Measurements from ENCODE around the gene BMP8B. TPM values are rescaled to one million over a fixed set of nuclear protein-coding genes. Genes with fewer than 3 reads are reported as not detected.

Gene BMP8B
- polyA plus RNA-seq, 1 of the 3 experiments (the other 2 are of a cell fraction): 0.07 TPM

- Histone ChIP-seq H4K20me1 (ENCODE audit: insufficient read depth) (no peaks in the 10 kb centered on the region), H3K4me1 (ENCODE audit: control insufficient read depth in 1 of 2, insufficient read depth in 2 of 2, low read depth in 1 of 2, low read length in 1 of 2) (peaks cover 0 to 7% of the 10 kb centered on the region in 2 experiments; a peak in 1 of 4 replicates), H3K9me2 (no peaks in the 10 kb centered on the region), H3K9me3 (no peaks in the 10 kb centered on the region), H3K9ac (no peak overlapping the region), H3K27ac (ENCODE audit: low read depth in 2 of 2, low read length in 1 of 2) (no peak overlapping the region), H3F3A (replicated peaks; ENCODE audit: insufficient read depth) (no peaks in the 10 kb centered on the region), H2AFZ (ENCODE audit: low read depth) (no peak overlapping the region), H3K36me3 (replicated peaks in 1 of 2; ENCODE audit: control insufficient read depth in 1 of 2, insufficient read depth in 2 of 2, low read length in 1 of 2) (no peaks in the 10 kb centered on the region), H3K4me2 (no peak overlapping the region), H3K79me2 (ENCODE audit: insufficient read depth) (no peaks in the 10 kb centered on the region), H3K4me3 (ENCODE audit: low read depth in 2 of 2, low read length in 1 of 2) (no peak overlapping the region), H3K27me3 (ENCODE audit: insufficient read depth) (peaks cover 6% of the 10 kb centered on the region)
- CTCF ChIA-PET: no interaction called here
- POLR2A ChIA-PET: no interaction called here
- WGBS (ENCODE audit: low lambda C conversion rate): 96% methylated on average over 4 of the region's 4 CpGs
- TF ChIP-seq NRF1 (IDR thresholded peaks at IDR 0.05; ENCODE audit: low read depth, low read length): no peak
- TF ChIP-seq YY1 (IDR thresholded peaks at IDR 0.05; ENCODE audit: low read depth): no peak
- no peak for TF ChIP-seq TEAD4 (IDR thresholded peaks at IDR 0.05; ENCODE audit: borderline replicate concordance, insufficient read depth)
- no peak for TF ChIP-seq SMC3 (IDR thresholded peaks at IDR 0.05; ENCODE audit: low read depth, low read length)
- no peak for TF ChIP-seq MEF2A (IDR thresholded peaks at IDR 0.05; ENCODE audit: borderline replicate concordance, low read depth)
- TF ChIP-seq EP300 (IDR thresholded peaks at IDR 0.05; ENCODE audit: borderline replicate concordance in 1 of 2, low read depth in 1 of 2, low read length in 1 of 2): no peak
- TF ChIP-seq FOSL2 (IDR thresholded peaks at IDR 0.05; ENCODE audit: borderline replicate concordance, low read depth): no peak
- no peak for TF ChIP-seq GATA2 (CRISPR knock-in tag; IDR thresholded peaks at IDR 0.05)
- TF ChIP-seq RXRA (IDR thresholded peaks at IDR 0.05; ENCODE audit: borderline replicate concordance, low read depth): no peak
- no peak for TF ChIP-seq RCOR1 (IDR thresholded peaks at IDR 0.05; ENCODE audit: low read length)
- TF ChIP-seq USF2 (IDR thresholded peaks at IDR 0.05; ENCODE audit: borderline replicate concordance, low read depth, low read length): no peak
- TF ChIP-seq TCF12 (IDR thresholded peaks at IDR 0.05): no peak
- TF ChIP-seq RFX5 (IDR thresholded peaks at IDR 0.05; ENCODE audit: low read length): no peak
- no peak for TF ChIP-seq NFIC (IDR thresholded peaks at IDR 0.05; ENCODE audit: borderline replicate concordance)
- TF ChIP-seq CTCF (IDR thresholded peaks at IDR 0.05): no peak
- DNase-seq: no peak
Observed at GRCh38 chr1:39707506-39707905, 81.2 kb downstream of the BMP8B start.

Small RNAs within 50 kb of the gene (small RNA-seq; reads per million reads assigned to genes)
- 0 reads per million in 7 experiments for gene AL033527.1
- 0 reads per million in 7 experiments for gene RNU7-121P

Other genes starting within 250 kb of the BMP8B start
- 63.0 and 68.8 TPM in 2 replicates for gene PABPC4, start 212.1 kb downstream of the BMP8B start, polyA plus RNA-seq (2012; rRNA removed)
- not detected in 2 replicates for gene HEYL, start 149.2 kb downstream of the BMP8B start, polyA plus RNA-seq (2012; rRNA removed)
- gene NT5C1A, start 116.8 kb downstream of the BMP8B start, polyA plus RNA-seq (2012; rRNA removed): 0.12 and 0.73 TPM in 2 replicates
- 0.15 and 0.55 TPM in 2 replicates for gene HPCAL4, start 97.4 kb downstream of the BMP8B start, polyA plus RNA-seq (2012; rRNA removed)
- 78.4 and 105 TPM in 2 replicates for gene PPIE, start 50.0 kb downstream of the BMP8B start, polyA plus RNA-seq (2012; rRNA removed)
- gene OXCT2, start 17.5 kb downstream of the BMP8B start, polyA plus RNA-seq (2012; rRNA removed): 0.34 and 0.44 TPM in 2 replicates
- 11.8 and 15.4 TPM in 2 replicates for gene TRIT1, start 94.6 kb upstream of the BMP8B start, polyA plus RNA-seq (2012; rRNA removed)
- gene MYCL, start 113.1 kb upstream of the BMP8B start, polyA plus RNA-seq (2012; rRNA removed): 0.48 and 0.57 TPM in 2 replicates
- 4.1 and 6.3 TPM in 2 replicates for gene MFSD2A, start 166.3 kb upstream of the BMP8B start, polyA plus RNA-seq (2012; rRNA removed)